K562 (cell line): ENCODE results near the gene HOXB5. TPM values are rescaled to one million over a fixed set of nuclear protein-coding genes. Genes with fewer than 3 reads are reported as not detected.

Source experiments
- ATAC-seq: fragments of 200-7000 bp; cut with Tn5 transposase; 3 replicates; pipeline ENCODE4 v1.9.1; 2020; ENCODE audit warnings: moderate library complexity
- BruUV-seq: library from RNA; stranded (reverse); fragments of 400-500 nt; replicated peaks from 2 replicates; lab custom pipeline; 2021; lab: Mats Ljungman, UMichigan
- CTCF ChIA-PET: fragments of 300-600 bp; formaldehyde crosslinking; extraction: SDS; loops from one replicate; lab custom pipeline; 2021; ENCODE audit warnings: low intra/inter-chr PET ratio; lab: Yijun Ruan, JAX
- POLR2A ChIA-PET: fragments of 300-600, 350-650 bp; sonication (Branson Sonifier 250); formaldehyde crosslinking; extraction: SDS; loops from one replicate; lab custom pipeline; 2021; ENCODE audit warnings: antibody characterized with exemption, inconsistent platforms; lab: Yijun Ruan, JAX
- DNase-seq, 4 experiments: peaks; one replicate each; pipeline versions ENCODE4 v3.0.0 to v3.0.0-alpha.2; 2011 to 2018; ENCODE audit warnings: low spot score in 3 of 4, mixed read lengths in 3 of 4; ENCODE audit errors: extremely low read depth in 1 of 4
- FAIRE-seq: peaks from 2 replicates; lab custom pipeline; 2011; peaks lifted over from hg19 to GRCh38; lab: Jason Lieb, UNC
- H2AFZ ChIP-seq: 2 replicates; pipeline ENCODE4 v1.6.0; 2011; ENCODE audit warnings: low read depth, low read length, control low read depth, inconsistent platforms
- H3K27ac ChIP-seq: fragments of 200-600 bp; 3 replicates; pipeline ENCODE4 v1.8.0; 2011; ENCODE audit warnings: low read depth, mild to moderate bottlenecking, control low read depth, inconsistent platforms, low read length, moderate library complexity, mixed read lengths; ENCODE audit errors: extremely low read depth
- H3K27me3 ChIP-seq, 2 experiments: fragments of 300-600 bp in 1 of 2; 2 replicates in 1 of 2; 3 replicates in 1 of 2; pipeline versions ENCODE4 v1.6.0 to v1.8.0; 2011; ENCODE audit warnings: inconsistent platforms in 2 of 2, low read length in 2 of 2, mild to moderate bottlenecking in 1 of 2, mixed read lengths in 1 of 2, moderate library complexity in 1 of 2; ENCODE audit not compliant: control insufficient read depth in 2 of 2, insufficient read depth in 2 of 2
- H3K36me3 ChIP-seq: fragments of 300-600 bp; 3 replicates; pipeline ENCODE4 v1.8.0; 2011; ENCODE audit warnings: mild to moderate bottlenecking, low read length, inconsistent platforms; ENCODE audit not compliant: control insufficient read depth, insufficient read depth
- H3K4me1 ChIP-seq, 2 experiments: fragments of 200-600 bp in 1 of 2; replicated peaks in 1 of 2; 2 replicates in 1 of 2; 3 replicates in 1 of 2; pipeline versions ENCODE4 v1.5.1 to v1.8.0; 2011; ENCODE audit warnings: inconsistent platforms in 2 of 2, low read length in 2 of 2, mild to moderate bottlenecking in 1 of 2, mixed read lengths in 1 of 2, moderate library complexity in 1 of 2; ENCODE audit not compliant: control insufficient read depth in 2 of 2, insufficient read depth in 2 of 2
- H3K4me2 ChIP-seq: 2 replicates; pipeline ENCODE4 v1.6.1; 2011; ENCODE audit warnings: low read length, control low read depth, inconsistent platforms, mixed read lengths; ENCODE audit not compliant: insufficient read depth
- H3K4me3 ChIP-seq: fragments of 200-600 bp; sonication (generic), shearing (Covaris generic); 2 replicates; pipeline ENCODE4 v1.5.1; 2016; ENCODE audit warnings: control low read depth, inconsistent platforms
- H3K79me2 ChIP-seq: fragments of 200-600 bp; 3 replicates; pipeline ENCODE4 v1.8.0; 2011; ENCODE audit warnings: low read length, inconsistent platforms; ENCODE audit not compliant: control insufficient read depth, insufficient read depth
- H3K9ac ChIP-seq, 2 experiments: 2 replicates each; pipeline versions ENCODE4 v1.6.0 to v1.6.1; 2011; ENCODE audit warnings: low read depth in 2 of 2, low read length in 2 of 2, control low read depth in 1 of 2, inconsistent platforms in 1 of 2, mild to moderate bottlenecking in 1 of 2, mixed read lengths in 1 of 2; ENCODE audit not compliant: insufficient read depth in 1 of 2
- H3K9me1 ChIP-seq: one replicate; pipeline ENCODE4 v1.6.0; 2011; ENCODE audit warnings: inconsistent platforms, mild to moderate bottlenecking, low read length, moderate library complexity; ENCODE audit not compliant: control insufficient read depth, insufficient read depth
- H3K9me3 ChIP-seq: replicated peaks from 2 replicates; pipeline ENCODE4 v1.5.1; 2011; ENCODE audit warnings: low read depth, low read length, inconsistent platforms; ENCODE audit not compliant: control insufficient read depth, insufficient read depth
- H4K20me1 ChIP-seq: replicated peaks from 2 replicates; pipeline ENCODE4 v1.6.1; 2011; ENCODE audit warnings: low read length, inconsistent platforms, mixed read lengths; ENCODE audit not compliant: control insufficient read depth, insufficient read depth
- ARHGAP35 ChIP-seq: fragments of 450-650 bp; IDR thresholded peaks from 2 replicates; pipeline ENCODE4 v1.6.1; 2018; ENCODE audit not compliant: partially characterized antibody
- FOXA1 ChIP-seq: fragments of 450-650 bp; IDR thresholded peaks from 2 replicates; pipeline ENCODE4 v1.6.1; 2016; ENCODE audit warnings: mild to moderate bottlenecking, borderline replicate concordance
- FOXA3 ChIP-seq, 2 experiments: fragments of 450-650 bp in 1 of 2; sonication (generic) in 1 of 2; formaldehyde crosslinking; IDR thresholded peaks in 1 of 2; conservative IDR thresholded peaks in 1 of 2; 2 replicates each; pipeline versions ENCODE4 v1.4.0 to v1.8.0; 2020 to 2022; ENCODE audit warnings: mild to moderate bottlenecking in 2 of 2, missing genetic modification reagents in 1 of 2
- NEUROD1 ChIP-seq: fragments of 150-350 bp; IDR thresholded peaks from 2 replicates; pipeline ENCODE4 v1.6.1; 2014; ENCODE audit warnings: borderline replicate concordance, low read length, low read depth; ENCODE audit not compliant: partially characterized antibody
- NR2C2 ChIP-seq, 2 experiments: fragments of 200-800 bp in 1 of 2; sonication (Bioruptor generic) in 1 of 2; sonication (generic) in 1 of 2; formaldehyde crosslinking in 1 of 2; IDR thresholded peaks; 2 replicates each; pipeline versions ENCODE4 v1.6.1 to v1.8.0; 2016 to 2022; ENCODE audit warnings: mild to moderate bottlenecking in 1 of 2, missing compliant biosample characterization in 1 of 2, missing genetic modification characterization in 1 of 2, missing genetic modification reagents in 1 of 2
- POLR3G ChIP-seq: IDR thresholded peaks from 2 replicates; pipeline ENCODE4 v1.6.1; 2011; ENCODE audit not compliant: insufficient read length, insufficient replicate concordance; ENCODE audit errors: extremely low read depth
- SRSF3 ChIP-seq: fragments of 200-400 bp; formaldehyde crosslinking; IDR thresholded peaks from 2 replicates; pipeline ENCODE4 v1.6.1; 2016; ENCODE audit warnings: mild to moderate bottlenecking, low read length, moderate library complexity; ENCODE audit not compliant: insufficient read depth
- ZNF197 ChIP-seq: fragments of 200-800 bp; sonication (Bioruptor generic); IDR thresholded peaks from 2 replicates; pipeline ENCODE4 v1.6.1; 2016; ENCODE audit warnings: low read depth, missing genetic modification characterization, missing compliant biosample characterization
- ZNF695 ChIP-seq: fragments of 450-650 bp; formaldehyde crosslinking; IDR thresholded peaks from 2 replicates; pipeline ENCODE4 v1.4.0; 2020; ENCODE audit warnings: mild to moderate bottlenecking, moderate library complexity
- ZNF76 ChIP-seq: fragments of 250-450 bp; sonication (Bioruptor Pico); IDR thresholded peaks from 2 replicates; pipeline ENCODE4 v1.4.0; 2020; ENCODE audit warnings: mild to moderate bottlenecking, moderate library complexity, borderline replicate concordance
- ZNF766 ChIP-seq: fragments of 200-800 bp; sonication (Bioruptor generic); conservative IDR thresholded peaks from 2 replicates; pipeline ENCODE4 v1.6.1; 2016; ENCODE audit warnings: missing genetic modification characterization, missing compliant biosample characterization
- WGBS: fragments of 100-300 bp; shearing (Covaris generic); methylation state at CpG from one replicate; pipeline ENCODE4 v1.1.6; 2016; ENCODE audit warnings: low coverage, mixed read lengths; ENCODE audit not compliant: insufficient coverage; ENCODE audit errors: missing lambda C conversion rate; 5-methylcytosine and 5-hydroxymethylcytosine counted together
- in situ Hi-C: fragments of 300-500 bp; cut with MboI; formaldehyde crosslinking; loops from 4 replicates; pipeline ENCODE4 v1.15.0; 2018; ENCODE audit warnings: inconsistent platforms, mixed read lengths
- intact Hi-C: fragments of 100-400 bp; cut with micrococcal nuclease; formaldehyde crosslinking; loops from 2 replicates; pipeline ENCODE4 v1.14.2; 2022
- polyA plus RNA-seq, 8 experiments: library from polyadenylated mRNA; depleted of rRNA in 4 of 8; stranded (reverse) in 5 of 8; unstranded in 3 of 8; fragments of >200 nt; fragmentation: Nextera tagmentation in 2 of 8; fragmentation: Illumina TruSeq in 1 of 8; extraction: Ambion mirVana in 2 of 8; extraction: Trizol in 1 of 8; gene quantifications; 2 replicates each; pipeline versions ENCODE4 v1.2.1 to v1.2.3, GENCODE V29; 2011 to 2014; ENCODE audit warnings: inconsistent platforms in 1 of 8, missing spikeins in 1 of 8
- total RNA-seq, 7 experiments: library from RNA; depleted of rRNA in 6 of 7; stranded (reverse); fragments of >200 nt in 6 of 7; fragmentation: Illumina TruSeq in 2 of 7; extraction: Trizol in 2 of 7; gene quantifications; 2 replicates each; pipeline versions ENCODE4 v1.2.1 to v1.2.3, GENCODE V29; 2011 to 2021; ENCODE audit warnings: low replicate concordance in 1 of 7
- TF ChIP-seq, protein P1 (sequence below), 2 experiments: fragments of 450-650 bp; conservative IDR thresholded peaks; 2 replicates each; pipeline ENCODE4 v1.6.1; 2017; ENCODE audit warnings: mild to moderate bottlenecking in 2 of 2, moderate library complexity in 2 of 2
- TF ChIP-seq, protein P2 (sequence below): sonication (generic); formaldehyde crosslinking; IDR thresholded peaks from 2 replicates; pipeline ENCODE4 v1.8.0; 2022; ENCODE audit warnings: mild to moderate bottlenecking, missing genetic modification reagents

The HOXB5 gene
- total and polyA plus RNA-seq, 9 of the 15 experiments (the other 6 are each of a cell fraction or from before 2014, with no cell fraction given), result 0.24 to 2.7 (median 0.65) TPM

DNA sequence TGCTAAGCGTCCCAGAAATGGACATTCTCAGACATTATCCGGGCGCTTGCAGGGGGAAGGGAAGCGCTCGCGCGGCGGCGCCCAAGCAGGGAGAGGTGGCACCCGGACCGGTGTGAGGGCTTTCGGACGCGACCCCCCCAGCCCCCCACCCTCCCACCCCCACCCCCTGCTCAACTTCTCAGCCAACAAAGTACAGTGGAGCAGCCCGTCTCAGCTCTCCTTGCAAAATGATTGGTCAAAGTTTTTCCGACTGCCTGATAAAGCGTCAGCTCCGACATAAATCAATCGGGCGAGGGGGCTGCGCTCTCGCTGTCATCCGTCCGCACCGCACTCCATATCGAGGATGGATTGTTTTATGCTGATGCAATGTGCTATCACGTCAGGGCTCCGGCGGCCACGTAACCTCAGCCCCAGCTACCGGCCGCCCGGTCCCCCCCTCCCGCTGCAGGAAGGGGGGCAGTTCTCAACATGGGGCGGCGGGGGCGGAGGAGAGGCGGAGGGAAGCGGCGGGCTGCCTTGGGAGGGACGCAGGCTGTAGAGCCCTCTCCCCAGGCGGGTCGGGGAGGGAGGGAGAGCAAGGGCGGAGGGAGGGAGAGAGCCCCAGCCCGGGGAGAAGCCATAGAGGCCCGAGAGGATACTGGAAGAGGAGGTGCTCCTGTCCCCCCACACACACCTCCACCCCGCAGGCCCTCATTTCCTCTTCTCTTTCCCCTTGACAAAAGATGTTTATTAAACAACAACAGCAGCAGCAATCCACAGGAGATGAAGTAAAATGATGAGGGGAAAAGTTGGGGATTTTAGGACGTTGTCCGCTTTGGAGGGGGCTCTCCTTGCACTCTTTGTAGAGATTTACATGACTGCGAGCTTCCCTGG, 32.9 kb upstream of the HOXB5 start, which contains the start of gene HOXB9:
HOXB9 (minus strand) TSS at position 114 of the 873 bp plus-strand sequence; CDS start at position 25, 89 bp downstream.
- Histone ChIP-seq H2AFZ (peak within 1 kb of the TSS; percentile 73; the same call in 1 of the 2 replicates), H3K4me1 (peaks cover 38 to 58% of the 10 kb centered on the region in 2 experiments), H3K9ac (peak within 1 kb of the TSS; percentile 99 to 100), H3K9me3 (no peaks in the 10 kb centered on the region), H3K9me1 (no peaks in the 10 kb centered on the region), H3K79me2 (peaks cover 93% of the 10 kb centered on the region), H3K27me3 (no peaks in the 10 kb centered on the region), H4K20me1 (peaks cover 33% of the 10 kb centered on the region), H3K27ac (peak within 1 kb of the TSS; percentile 99), H3K36me3 (peaks cover 33% of the 10 kb centered on the region), H3K4me2 (peak within 1 kb of the TSS; percentile 99), H3K4me3 (peak within 1 kb of the TSS; percentile 97)
- ChIA-PET CTCF (interaction anchor here (0.7 kb wide), 1 partner anchor 69 kb away, joined by 3 read pairs; no protein-coding TSS in a partner anchor), POLR2A (interaction anchor here (0.5 to 4.0 kb wide), 19 partner anchors 8 to 580 kb away, joined by 3 to 43 read pairs (median 3); partner anchors contain the start of genes HOXB3 and HOXB8)
- DNase-seq (peak; percentile 91 to 99 (median 94)), ATAC-seq (peak; percentile 75), FAIRE-seq (peak; percentile 92)
- WGBS, result under 1% methylated on average over 35 of the region's 50 CpGs
- in situ Hi-C loops, result loop anchor here (10.0 kb wide), 1 partner anchor 592 kb away; the partner anchor contains the start of gene COPZ2
- intact Hi-C loops, result loop anchor here (2.0 to 5.0 kb wide), 2 partner anchors 80 to 371 kb away; partner anchors contain the start of gene IGF2BP1
- BruUV-seq, result TSS peak; percentile 82
- TF ChIP-seq ZNF76 (CRISPR knock-in tag), result 0 out of 2 replicates have a peak, but pooled peaks have one; percentile 26
- TF ChIP-seq NEUROD1, result peak; percentile 89
- no peak for TF ChIP-seq FOXA3 (CRISPR knock-in tag; conservative IDR thresholded peaks at IDR 0.05 in 1 of 2, IDR thresholded peaks at IDR 0.05 in 1 of 2)
- TF ChIP-seq SRSF3, result no peak
- no peak for TF ChIP-seq ZNF197 (CRISPR knock-in tag)
- no peak for TF ChIP-seq ZNF695 (CRISPR knock-in tag)
- no peak for TF ChIP-seq FOXA1
- TF ChIP-seq POLR3G, result no peak
- TF ChIP-seq, protein P1, sequence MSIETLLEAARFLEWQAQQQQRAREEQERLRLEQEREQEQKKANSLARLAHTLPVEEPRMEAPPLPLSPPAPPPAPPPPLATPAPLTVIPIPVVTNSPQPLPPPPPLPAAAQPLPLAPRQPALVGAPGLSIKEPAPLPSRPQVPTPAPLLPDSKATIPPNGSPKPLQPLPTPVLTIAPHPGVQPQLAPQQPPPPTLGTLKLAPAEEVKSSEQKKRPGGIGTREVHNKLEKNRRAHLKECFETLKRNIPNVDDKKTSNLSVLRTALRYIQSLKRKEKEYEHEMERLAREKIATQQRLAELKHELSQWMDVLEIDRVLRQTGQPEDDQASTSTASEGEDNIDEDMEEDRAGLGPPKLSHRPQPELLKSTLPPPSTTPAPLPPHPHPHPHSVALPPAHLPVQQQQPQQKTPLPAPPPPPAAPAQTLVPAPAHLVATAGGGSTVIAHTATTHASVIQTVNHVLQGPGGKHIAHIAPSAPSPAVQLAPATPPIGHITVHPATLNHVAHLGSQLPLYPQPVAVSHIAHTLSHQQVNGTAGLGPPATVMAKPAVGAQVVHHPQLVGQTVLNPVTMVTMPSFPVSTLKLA (conservative IDR thresholded peaks at IDR 0.05), result peak; percentile 59 to 89; a peak in 3 of 4 replicates
- TF ChIP-seq ZNF766 (CRISPR knock-in tag), result peak; percentile 80
- 0 out of 2 replicates have a peak, but pooled peaks have one; percentile 35 for TF ChIP-seq NR2C2 (CRISPR knock-in tag; IDR thresholded peaks at IDR 0.05)
- TF ChIP-seq NR2C2 (tag; IDR thresholded peaks at IDR 0.05), result peak; percentile 59
- no peak for TF ChIP-seq ARHGAP35
- TF ChIP-seq, protein P2, sequence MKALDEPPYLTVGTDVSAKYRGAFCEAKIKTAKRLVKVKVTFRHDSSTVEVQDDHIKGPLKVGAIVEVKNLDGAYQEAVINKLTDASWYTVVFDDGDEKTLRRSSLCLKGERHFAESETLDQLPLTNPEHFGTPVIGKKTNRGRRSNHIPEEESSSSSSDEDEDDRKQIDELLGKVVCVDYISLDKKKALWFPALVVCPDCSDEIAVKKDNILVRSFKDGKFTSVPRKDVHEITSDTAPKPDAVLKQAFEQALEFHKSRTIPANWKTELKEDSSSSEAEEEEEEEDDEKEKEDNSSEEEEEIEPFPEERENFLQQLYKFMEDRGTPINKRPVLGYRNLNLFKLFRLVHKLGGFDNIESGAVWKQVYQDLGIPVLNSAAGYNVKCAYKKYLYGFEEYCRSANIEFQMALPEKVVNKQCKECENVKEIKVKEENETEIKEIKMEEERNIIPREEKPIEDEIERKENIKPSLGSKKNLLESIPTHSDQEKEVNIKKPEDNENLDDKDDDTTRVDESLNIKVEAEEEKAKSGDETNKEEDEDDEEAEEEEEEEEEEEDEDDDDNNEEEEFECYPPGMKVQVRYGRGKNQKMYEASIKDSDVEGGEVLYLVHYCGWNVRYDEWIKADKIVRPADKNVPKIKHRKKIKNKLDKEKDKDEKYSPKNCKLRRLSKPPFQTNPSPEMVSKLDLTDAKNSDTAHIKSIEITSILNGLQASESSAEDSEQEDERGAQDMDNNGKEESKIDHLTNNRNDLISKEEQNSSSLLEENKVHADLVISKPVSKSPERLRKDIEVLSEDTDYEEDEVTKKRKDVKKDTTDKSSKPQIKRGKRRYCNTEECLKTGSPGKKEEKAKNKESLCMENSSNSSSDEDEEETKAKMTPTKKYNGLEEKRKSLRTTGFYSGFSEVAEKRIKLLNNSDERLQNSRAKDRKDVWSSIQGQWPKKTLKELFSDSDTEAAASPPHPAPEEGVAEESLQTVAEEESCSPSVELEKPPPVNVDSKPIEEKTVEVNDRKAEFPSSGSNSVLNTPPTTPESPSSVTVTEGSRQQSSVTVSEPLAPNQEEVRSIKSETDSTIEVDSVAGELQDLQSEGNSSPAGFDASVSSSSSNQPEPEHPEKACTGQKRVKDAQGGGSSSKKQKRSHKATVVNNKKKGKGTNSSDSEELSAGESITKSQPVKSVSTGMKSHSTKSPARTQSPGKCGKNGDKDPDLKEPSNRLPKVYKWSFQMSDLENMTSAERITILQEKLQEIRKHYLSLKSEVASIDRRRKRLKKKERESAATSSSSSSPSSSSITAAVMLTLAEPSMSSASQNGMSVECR (CRISPR knock-in tag), result no peak
